Activated CD8-positive, alpha-beta memory T cell treated with anti-CD3 and anti-CD28 coated beads, Interleukin-2, amount 10 ng/mL, durations not matched to agents 7 days and 5 days (primary cell): ENCODE measurements around the gene LENG1. TPM values are rescaled to one million over a fixed set of nuclear protein-coding genes. Genes with fewer than 3 reads are reported as not detected.
A peak's percentile ranks its signal among the peaks of the same experiment; 100 is the strongest.

Experiments
- ATAC-seq: fragments of 150-1000 bp; cut with Tn5 transposase; one replicate; pipeline ENCODE4 v1.10.0; 2021; ENCODE audit warnings: moderate library complexity
- CTCF ChIA-PET: fragments of 350-600 bp; sonication (Branson Sonifier 250); formaldehyde crosslinking; loops from one replicate; lab custom pipeline; 2021; ENCODE audit warnings: antibody characterized with exemption; lab: Charles Lee
- DNase-seq: peaks from one replicate; pipeline ENCODE4 v3.0.0-alpha.2; 2020
- H3K27ac Mint-ChIP-seq: one replicate; pipeline ENCODE4 v1.8.0; 2021; ENCODE audit warnings: mild to moderate bottlenecking, mixed read lengths
- H3K27me3 Mint-ChIP-seq: one replicate; pipeline ENCODE4 v1.8.0; 2021; ENCODE audit warnings: mixed read lengths
- H3K36me3 Mint-ChIP-seq: one replicate; pipeline ENCODE4 v1.8.0; 2021; ENCODE audit warnings: mild to moderate bottlenecking, mixed read lengths
- H3K4me1 Mint-ChIP-seq: one replicate; pipeline ENCODE4 v1.8.0; 2021; ENCODE audit warnings: mixed read lengths
- H3K4me3 Mint-ChIP-seq: one replicate; pipeline ENCODE4 v1.8.0; 2021; ENCODE audit warnings: mild to moderate bottlenecking, moderate library complexity, mixed read lengths
- H3K9me3 Mint-ChIP-seq: one replicate; pipeline ENCODE4 v1.8.0; 2022; ENCODE audit warnings: low read depth, mixed read lengths
- total RNA-seq, 2 experiments: library from RNA; stranded (reverse); gene quantifications; one replicate each; pipeline ENCODE4 v1.2.3, GENCODE V29; 2021

The LENG1 gene
- total RNA-seq, 2 experiments from 2014 or later = 8.0 to 8.6 TPM

GRCh38 chr19:54137699-54138488 is 21.6 kb downstream of the LENG1 start, which contains the start of gene CNOT3:
Gene CNOT3 (plus strand): TSS chr19:54137762. CDS start chr19:54142979, 5,217 bp downstream.
- Mint-ChIP-seq H3K27ac (peak within 1 kb of the TSS; percentile 90), H3K4me3 (peak within 1 kb of the TSS; percentile 80), H3K27me3 (no peaks in the 10 kb centered on the region), H3K36me3 (peaks cover 4% of the 10 kb centered on the region), H3K9me3 (no peaks in the 10 kb centered on the region), H3K4me1 (peaks cover 41% of the 10 kb centered on the region)
- CTCF ChIA-PET = interaction anchor here (1.0 to 3.0 kb wide), 9 partner anchors 11 to 286 kb away, joined by 3 to 17 read pairs (median 4); partner anchors contain the start of genes LENG1, MBOAT7, NDUFA3 and PRPF31
- ATAC-seq (no peak), DNase-seq (peak; percentile 60)

DNA sequence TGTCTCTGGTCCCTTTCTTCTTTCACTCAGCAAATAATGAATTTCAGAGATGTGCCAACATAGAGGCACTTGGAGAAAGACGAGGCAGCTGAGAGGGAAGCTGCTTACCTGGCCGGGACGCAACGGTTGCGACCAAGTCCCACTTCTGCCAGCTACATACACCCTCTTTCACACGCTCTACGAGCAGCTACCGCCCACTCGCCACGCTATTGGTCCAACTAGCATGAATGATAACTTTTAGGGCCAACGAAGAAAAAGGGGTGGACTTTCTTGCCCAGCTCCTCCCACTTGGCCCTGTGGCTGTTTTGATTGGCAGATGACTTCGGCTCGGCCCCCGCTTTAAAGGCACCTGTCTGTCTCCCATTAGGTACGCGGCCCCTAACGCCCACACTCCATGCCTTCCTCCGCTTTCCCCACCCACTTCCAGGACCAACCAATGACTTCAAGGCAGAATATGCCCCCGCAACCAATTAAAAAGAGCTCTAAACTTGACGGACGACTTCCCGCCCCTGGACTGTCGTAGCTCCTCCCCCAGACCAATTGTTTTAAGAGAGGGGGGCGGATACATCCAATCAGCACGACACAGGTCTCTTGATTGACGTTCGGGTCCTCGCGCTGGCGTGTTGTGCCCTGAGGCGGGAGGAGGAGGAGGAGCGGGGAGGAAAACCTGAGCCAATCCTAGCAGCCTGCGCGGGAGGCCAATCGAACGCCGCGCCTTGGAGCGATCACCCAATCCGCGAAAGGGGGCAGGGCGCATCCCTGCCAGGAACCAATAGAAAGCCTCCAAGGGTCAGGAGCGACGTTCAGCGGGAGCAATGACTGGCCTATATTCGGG is 22.4 kb downstream of the LENG1 start:
- Mint-ChIP-seq H3K4me3 (peak overlapping the region; percentile 80), H3K9me3 (no peaks in the 10 kb centered on the region), H3K27me3 (no peaks in the 10 kb centered on the region), H3K27ac (peak overlapping the region; percentile 90), H3K36me3 (no peaks in the 10 kb centered on the region), H3K4me1 (peaks cover 40% of the 10 kb centered on the region)
- peak; percentile 87 for ATAC-seq
- CTCF ChIA-PET = interaction anchor here (0.6 to 3.0 kb wide), 12 partner anchors 12 to 285 kb away, joined by 3 to 17 read pairs (median 4); partner anchors contain the start of genes LENG1, MBOAT7, NDUFA3 and PRPF31
- peak; percentile 100 for DNase-seq

DNA sequence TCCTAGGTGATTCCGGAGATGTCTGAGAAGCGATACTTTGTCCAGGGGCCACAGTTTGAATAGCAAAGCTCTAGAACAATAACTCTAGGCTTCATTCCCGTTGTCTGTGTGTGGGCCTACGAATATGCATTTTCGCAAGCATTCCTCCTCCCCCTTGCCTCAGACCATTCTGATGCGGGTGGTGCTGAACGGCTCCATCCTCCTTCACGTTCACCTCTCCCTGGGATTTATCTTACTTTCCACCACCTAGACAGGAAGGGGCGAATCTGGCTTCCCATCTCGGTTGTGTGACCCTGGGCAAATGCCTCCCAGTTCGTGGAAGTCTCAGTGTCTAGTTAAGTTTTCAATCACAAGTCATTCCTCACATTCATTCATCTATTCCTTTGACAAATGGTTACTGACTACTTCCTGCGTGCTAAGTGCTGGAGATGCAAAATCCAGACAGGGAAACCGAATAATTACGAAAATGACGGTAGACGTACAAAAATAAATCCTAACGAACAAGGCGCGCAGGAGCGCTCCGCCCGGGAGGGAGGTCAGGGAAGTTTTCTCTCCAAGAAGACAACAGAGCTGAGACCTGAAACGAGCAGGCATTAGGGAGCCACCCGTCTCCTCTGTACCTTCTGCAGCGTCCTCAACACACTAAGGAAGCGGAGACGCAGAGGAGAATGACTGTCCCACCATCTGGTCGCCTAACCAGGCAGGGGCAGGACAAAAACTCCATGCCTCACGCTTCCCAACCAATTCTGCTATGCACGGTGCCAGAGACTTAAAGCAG is 23.2 kb downstream of the LENG1 start:
- peak overlapping the region; percentile 90 for H3K27ac Mint-ChIP-seq
- H3K9me3 Mint-ChIP-seq = no peaks in the 10 kb centered on the region
- H3K4me1 Mint-ChIP-seq = peaks cover 35% of the 10 kb centered on the region
- H3K4me3 Mint-ChIP-seq = peak overlapping the region; percentile 80
- DNase-seq = peak; percentile 49
- no peaks in the 10 kb centered on the region for H3K27me3 Mint-ChIP-seq
- H3K36me3 Mint-ChIP-seq = no peaks in the 10 kb centered on the region
- CTCF ChIA-PET = interaction anchor here (0.6 to 3.0 kb wide), 10 partner anchors 13 to 53 kb away, joined by 3 to 17 read pairs (median 4); partner anchors contain the start of genes LENG1, MBOAT7, NDUFA3 and PRPF31
- ATAC-seq = no peak

DNA sequence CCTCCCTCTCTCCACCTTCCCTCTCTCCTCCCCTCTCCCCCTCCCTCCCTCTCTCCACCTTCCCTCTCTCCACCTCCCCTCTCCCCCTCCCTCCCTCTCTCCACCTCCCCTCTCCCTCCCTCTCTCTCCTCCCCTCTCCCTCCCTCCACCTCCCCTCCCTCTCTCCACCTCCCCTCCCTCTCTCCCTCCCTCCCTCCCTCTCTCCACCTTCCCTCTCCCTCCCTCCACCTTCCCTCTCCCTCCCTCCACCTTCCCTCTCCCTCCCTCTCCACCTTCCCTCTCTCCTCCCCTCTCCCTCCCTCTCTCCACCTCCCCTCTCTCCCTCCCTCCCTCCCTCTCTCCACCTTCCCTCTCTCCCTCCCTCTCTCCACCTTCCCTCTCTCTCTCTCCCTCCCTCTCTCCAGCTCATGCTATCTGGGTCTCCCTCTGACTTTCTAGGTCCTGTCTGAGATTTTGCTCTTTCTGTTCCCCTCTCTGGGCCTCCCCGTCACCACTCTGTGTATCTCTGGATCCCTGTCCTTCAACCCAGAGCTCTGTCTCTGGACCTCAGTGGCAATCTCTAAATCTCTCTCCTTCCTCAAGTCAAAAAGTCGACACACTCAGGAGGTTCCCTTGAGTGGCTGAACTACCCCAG is 25.4 kb downstream of the LENG1 start:
- H3K27ac Mint-ChIP-seq = no peak overlapping the region
- H3K4me1 Mint-ChIP-seq = peaks cover 18% of the 10 kb centered on the region
- H3K27me3 Mint-ChIP-seq = no peaks in the 10 kb centered on the region
- DNase-seq (no peak), ATAC-seq (no peak)
- peaks cover 1% of the 10 kb centered on the region for H3K36me3 Mint-ChIP-seq
- H3K9me3 Mint-ChIP-seq = no peaks in the 10 kb centered on the region
- no peak overlapping the region for H3K4me3 Mint-ChIP-seq
- CTCF ChIA-PET = no interaction called here

GRCh38 chr19:54133312-54133956 is 26.1 kb downstream of the LENG1 start:
- Mint-ChIP-seq H3K27ac (no peak overlapping the region), H3K4me3 (no peak overlapping the region), H3K36me3 (peaks cover 3% of the 10 kb centered on the region), H3K4me1 (peaks cover 12% of the 10 kb centered on the region), H3K9me3 (no peaks in the 10 kb centered on the region), H3K27me3 (no peaks in the 10 kb centered on the region)
- CTCF ChIA-PET = interaction anchor here (1.0 kb wide), 1 partner anchor 10 kb away, joined by 3 read pairs; no protein-coding TSS in a partner anchor
- DNase-seq (no peak), ATAC-seq (no peak)

DNA sequence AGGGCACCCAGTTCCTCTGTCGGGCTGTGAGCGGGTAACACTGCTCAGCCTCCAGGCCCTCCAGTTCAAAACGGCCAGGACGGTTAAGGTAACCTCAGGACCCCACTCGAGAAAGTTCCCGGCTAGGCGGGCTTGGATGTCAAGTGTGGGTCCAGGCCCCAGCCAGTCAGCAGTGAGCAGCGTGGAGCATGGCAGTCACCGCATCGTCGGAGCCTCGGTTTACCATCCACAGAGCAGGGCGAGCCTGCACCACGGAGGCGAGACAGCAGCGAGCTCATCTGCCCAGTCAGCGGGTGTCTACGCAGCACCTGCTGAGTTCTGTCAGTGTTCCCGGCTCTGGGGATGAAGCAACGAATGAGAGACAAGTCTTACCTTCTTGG is 29.9 kb downstream of the LENG1 start:
- ATAC-seq = no peak
- Mint-ChIP-seq H3K36me3 (peaks cover 8% of the 10 kb centered on the region), H3K27ac (no peak overlapping the region)

GRCh38 chr19:54128796-54129616 is 30.5 kb downstream of the LENG1 start:
- Mint-ChIP-seq H3K27me3 (no peaks in the 10 kb centered on the region), H3K36me3 (peaks cover 8% of the 10 kb centered on the region), H3K4me1 (no peaks in the 10 kb centered on the region), H3K27ac (no peak overlapping the region), H3K9me3 (no peaks in the 10 kb centered on the region), H3K4me3 (no peak overlapping the region)
- CTCF ChIA-PET = no interaction called here
- ATAC-seq = no peak
- no peak for DNase-seq

More for the DNA sequence above, 29.9 kb downstream of the LENG1 start:
- H3K4me3 Mint-ChIP-seq = no peak overlapping the region
- no peak for DNase-seq
- CTCF ChIA-PET = no interaction called here
- H3K27me3 Mint-ChIP-seq = no peaks in the 10 kb centered on the region
- no peaks in the 10 kb centered on the region for H3K9me3 Mint-ChIP-seq
- no peaks in the 10 kb centered on the region for H3K4me1 Mint-ChIP-seq

DNA sequence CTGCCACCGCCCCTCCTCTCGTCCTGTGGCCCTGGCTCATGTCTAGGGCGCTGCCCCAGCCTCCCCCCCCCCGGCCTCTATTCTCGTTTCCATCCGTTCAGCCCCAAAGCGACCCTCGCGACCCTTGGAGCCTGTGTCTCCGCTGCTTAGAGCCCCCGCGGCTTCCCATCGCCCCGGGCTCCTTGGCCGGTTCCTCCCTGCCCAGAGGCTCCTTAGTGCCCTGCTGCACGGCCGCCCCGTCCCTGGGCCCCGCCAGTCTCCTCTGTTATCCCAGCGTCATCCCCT is 31.1 kb downstream of the LENG1 start:
- no peak for DNase-seq
- no peaks in the 10 kb centered on the region for H3K4me1 Mint-ChIP-seq
- H3K27me3 Mint-ChIP-seq = no peaks in the 10 kb centered on the region
- H3K27ac Mint-ChIP-seq = no peak overlapping the region
- no peak for ATAC-seq
- CTCF ChIA-PET = no interaction called here
- H3K4me3 Mint-ChIP-seq = no peak overlapping the region
- H3K9me3 Mint-ChIP-seq = no peaks in the 10 kb centered on the region
- peaks cover 8% of the 10 kb centered on the region for H3K36me3 Mint-ChIP-seq

DNA sequence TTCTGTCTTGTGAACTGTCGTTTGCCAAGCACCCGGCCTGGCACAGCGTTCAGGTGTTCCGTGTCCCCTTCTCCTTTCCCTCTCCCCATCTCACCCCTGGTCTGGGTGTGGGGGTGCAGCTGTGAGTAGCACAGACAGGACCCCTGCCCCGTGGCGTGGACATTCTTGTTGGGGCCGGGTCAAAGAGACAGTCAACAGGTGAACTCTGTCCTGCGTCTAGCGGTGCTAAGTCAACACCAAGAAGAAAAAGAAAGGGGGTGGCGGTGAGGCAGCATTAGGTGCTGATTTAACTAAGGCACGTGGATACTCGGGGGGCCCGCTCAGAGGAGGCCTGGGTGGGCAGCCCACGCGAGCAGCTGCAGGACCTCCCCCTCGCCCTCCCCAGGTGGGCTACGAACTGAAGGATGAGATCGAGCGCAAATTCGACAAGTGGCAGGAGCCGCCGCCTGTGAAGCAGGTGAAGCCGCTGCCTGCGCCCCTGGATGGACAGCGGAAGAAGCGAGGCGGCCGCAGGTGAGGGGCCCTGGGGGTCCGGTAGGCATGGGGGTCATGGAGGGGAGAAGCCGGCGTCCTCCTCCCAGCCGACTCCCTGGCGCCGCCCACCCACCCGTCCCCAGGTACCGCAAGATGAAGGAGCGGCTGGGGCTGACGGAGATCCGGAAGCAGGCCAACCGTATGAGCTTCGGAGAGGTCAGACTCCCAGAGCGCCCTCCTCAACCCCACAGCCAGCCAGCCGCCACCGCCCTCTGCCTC is 31.7 kb downstream of the LENG1 start:
- DNase-seq (no peak), ATAC-seq (no peak)
- H3K4me3 Mint-ChIP-seq = no peak overlapping the region
- no peaks in the 10 kb centered on the region for H3K9me3 Mint-ChIP-seq
- H3K4me1 Mint-ChIP-seq = no peaks in the 10 kb centered on the region
- H3K27me3 Mint-ChIP-seq = no peaks in the 10 kb centered on the region
- H3K27ac Mint-ChIP-seq = no peak overlapping the region
- CTCF ChIA-PET = no interaction called here
- H3K36me3 Mint-ChIP-seq = peaks cover 8% of the 10 kb centered on the region

GRCh38 chr19:54125713-54126112 is 33.8 kb downstream of the LENG1 start:
- Mint-ChIP-seq H3K27me3 (no peaks in the 10 kb centered on the region), H3K4me3 (no peak overlapping the region), H3K36me3 (peaks cover 14% of the 10 kb centered on the region), H3K4me1 (no peaks in the 10 kb centered on the region), H3K9me3 (no peaks in the 10 kb centered on the region), H3K27ac (no peak overlapping the region)
- DNase-seq (no peak), ATAC-seq (no peak)
- CTCF ChIA-PET = no interaction called here

- no peaks in the 10 kb centered on the region for H3K9me3 Mint-ChIP-seq
- no peaks in the 10 kb centered on the region for H3K4me1 Mint-ChIP-seq
- H3K27ac Mint-ChIP-seq = no peak overlapping the region
- no peak for DNase-seq
- H3K27me3 Mint-ChIP-seq = no peaks in the 10 kb centered on the region
- ATAC-seq = no peak
- no peak overlapping the region for H3K4me3 Mint-ChIP-seq
- CTCF ChIA-PET = interaction anchor here (1.0 kb wide), 1 partner anchor 9 kb away, joined by 3 read pairs; no protein-coding TSS in a partner anchor
- H3K36me3 Mint-ChIP-seq = peaks cover 18% of the 10 kb centered on the region
Measured at GRCh38 chr19:54124393-54124792, 35.1 kb downstream of the LENG1 start.
